Measurements from ENCODE around the gene KRTAP9-6. TPM values are rescaled to one million over a fixed set of nuclear protein-coding genes. Genes with fewer than 3 reads are reported as not detected.

KRTAP9-6 gene
- total and polyA plus RNA-seq, 5 donors: not detected

- intact Hi-C loops (cut with DNase I): no loop called here
- Histone ChIP-seq H3K27me3 (ENCODE audit: control insufficient read depth, insufficient read depth) (no peaks in the 10 kb centered on the region), H3K4me1 (ENCODE audit: control insufficient read depth, insufficient read depth, low read length) (no peaks in the 10 kb centered on the region), H3K4me3 (ENCODE audit: low read length) (no peak within 1 kb of the TSS), H3K27ac (ENCODE audit: low read length) (no peak within 1 kb of the TSS), H3K9me3 (ENCODE audit: control insufficient read depth, low read length) (no peaks in the 10 kb centered on the region)
- whole genome bisulfite sequencing: 46% methylated on average over 11 of the region's 11 CpGs
- DNase-seq: peak in 1 of 3 donors; percentile 48
- ATAC-seq: peak; percentile 20 to 73
Observed at GRCh38 chr17:41301916-41302901, 37.0 kb downstream of the KRTAP9-6 start, which contains the start of gene KRTAP29-1. Gene KRTAP29-1 (minus strand): TSS chr17:41302851. CDS start chr17:41302851, 0 bp downstream.

GRCh38 chr17:41302981-41303380, 37.8 kb downstream of the KRTAP9-6 start:
- H3K27ac ChIP-seq (ENCODE audit: low read length): no peak overlapping the region
- DNase-seq (no peak), ATAC-seq (no peak)
- H3K4me3 ChIP-seq (ENCODE audit: low read length): no peak overlapping the region
- intact Hi-C loops (cut with DNase I): no loop called here
- H3K9me3 ChIP-seq (ENCODE audit: control insufficient read depth, low read length): no peaks in the 10 kb centered on the region
- no peaks in the 10 kb centered on the region for H3K27me3 ChIP-seq (ENCODE audit: control insufficient read depth, insufficient read depth)
- no peaks in the 10 kb centered on the region for H3K4me1 ChIP-seq (ENCODE audit: control insufficient read depth, insufficient read depth, low read length)
- WGBS: 80% methylated on average over 4 of the region's 4 CpGs

GRCh38 chr17:41304091-41304490, 38.9 kb downstream of the KRTAP9-6 start:
- H3K4me1 ChIP-seq (ENCODE audit: control insufficient read depth, insufficient read depth, low read length): no peaks in the 10 kb centered on the region
- ATAC-seq (no peak), DNase-seq (peak in 1 of 3 donors; percentile 27)
- intact Hi-C loops (cut with DNase I): no loop called here
- no peaks in the 10 kb centered on the region for H3K27me3 ChIP-seq (ENCODE audit: control insufficient read depth, insufficient read depth)
- 81% methylated on average over 12 of the region's 12 CpGs for WGBS
- H3K4me3 ChIP-seq (ENCODE audit: low read length): no peak overlapping the region
- H3K27ac ChIP-seq (ENCODE audit: low read length): no peak overlapping the region
- no peaks in the 10 kb centered on the region for H3K9me3 ChIP-seq (ENCODE audit: control insufficient read depth, low read length)

GRCh38 chr17:41307647-41308046, 42.5 kb downstream of the KRTAP9-6 start:
- intact Hi-C loops (cut with DNase I): no loop called here
- Histone ChIP-seq H3K27ac (ENCODE audit: low read length) (no peak overlapping the region), H3K9me3 (ENCODE audit: control insufficient read depth, low read length) (no peaks in the 10 kb centered on the region), H3K4me3 (ENCODE audit: low read length) (no peak overlapping the region), H3K27me3 (ENCODE audit: control insufficient read depth, insufficient read depth) (no peaks in the 10 kb centered on the region), H3K4me1 (ENCODE audit: control insufficient read depth, insufficient read depth, low read length) (no peaks in the 10 kb centered on the region)
- WGBS: 68% methylated on average over 9 of the region's 9 CpGs
- DNase-seq: no peak
- ATAC-seq: no peak

- intact Hi-C loops (cut with DNase I): no loop called here
- Histone ChIP-seq H3K9me3 (ENCODE audit: control insufficient read depth, low read length) (no peaks in the 10 kb centered on the region), H3K4me1 (ENCODE audit: control insufficient read depth, insufficient read depth, low read length) (no peaks in the 10 kb centered on the region), H3K27ac (ENCODE audit: low read length) (no peak overlapping the region), H3K4me3 (ENCODE audit: low read length) (no peak overlapping the region), H3K27me3 (ENCODE audit: control insufficient read depth, insufficient read depth) (no peaks in the 10 kb centered on the region)
- DNase-seq (peak in 2 of 3 donors; percentile 55 to 72), ATAC-seq (peak; percentile 42 to 47)
- WGBS: 60% methylated on average over 10 of the region's 10 CpGs
Observed at GRCh38 chr17:41308251-41308917, 43.2 kb downstream of the KRTAP9-6 start.

GRCh38 chr17:41308918-41309359, 43.8 kb downstream of the KRTAP9-6 start, which contains the start of gene KRTAP16-1:
Gene KRTAP16-1 (minus strand): TSS chr17:41309309. CDS start chr17:41309253, 56 bp downstream.
- no peak within 1 kb of the TSS for H3K4me3 ChIP-seq (ENCODE audit: low read length)
- WGBS: 62% methylated on average over 7 of the region's 7 CpGs
- H3K27me3 ChIP-seq (ENCODE audit: control insufficient read depth, insufficient read depth): no peaks in the 10 kb centered on the region
- DNase-seq: no peak
- intact Hi-C loops (cut with DNase I): no loop called here
- no peaks in the 10 kb centered on the region for H3K4me1 ChIP-seq (ENCODE audit: control insufficient read depth, insufficient read depth, low read length)
- ATAC-seq: no peak
- no peaks in the 10 kb centered on the region for H3K9me3 ChIP-seq (ENCODE audit: control insufficient read depth, low read length)
- no peak within 1 kb of the TSS for H3K27ac ChIP-seq (ENCODE audit: low read length)

- no peaks in the 10 kb centered on the region for H3K27me3 ChIP-seq (ENCODE audit: control insufficient read depth, insufficient read depth)
- no peak overlapping the region for H3K27ac ChIP-seq (ENCODE audit: low read length)
- no peak overlapping the region for H3K4me3 ChIP-seq (ENCODE audit: low read length)
- DNase-seq (no peak), ATAC-seq (no peak)
- H3K9me3 ChIP-seq (ENCODE audit: control insufficient read depth, low read length): no peaks in the 10 kb centered on the region
- 61% methylated on average over 1 of the region's 1 CpG for WGBS
- intact Hi-C loops (cut with DNase I): no loop called here
- no peaks in the 10 kb centered on the region for H3K4me1 ChIP-seq (ENCODE audit: control insufficient read depth, insufficient read depth, low read length)
Observed at GRCh38 chr17:41311111-41311510, 45.9 kb downstream of the KRTAP9-6 start.

- DNase-seq: no peak
- Histone ChIP-seq H3K9me3 (ENCODE audit: control insufficient read depth, low read length) (no peaks in the 10 kb centered on the region), H3K27ac (ENCODE audit: low read length) (no peak within 1 kb of the TSS), H3K4me1 (ENCODE audit: control insufficient read depth, insufficient read depth, low read length) (no peaks in the 10 kb centered on the region), H3K27me3 (ENCODE audit: control insufficient read depth, insufficient read depth) (no peaks in the 10 kb centered on the region), H3K4me3 (ENCODE audit: low read length) (no peak within 1 kb of the TSS)
- no peak for ATAC-seq
- 78% methylated on average over 24 of the region's 24 CpGs for WGBS
- intact Hi-C loops (cut with DNase I): no loop called here
Observed at GRCh38 chr17:41315204-41315794, 50.1 kb downstream of the KRTAP9-6 start, which contains the start of gene KRTAP17-1. Gene KRTAP17-1 (minus strand): TSS chr17:41315710. CDS start chr17:41315650, 60 bp downstream.

Other genes starting within 250 kb of the KRTAP9-6 start
Only the 30 nearest of the 40 such genes appear.
- not detected for gene KRTAP2-4, start 199.5 kb upstream of the KRTAP9-6 start, total RNA-seq
- gene KRTAP2-4, start 199.5 kb upstream of the KRTAP9-6 start, polyA plus RNA-seq: not detected
- not detected for gene KRTAP4-7, start 181.2 kb upstream of the KRTAP9-6 start, total RNA-seq
- gene KRTAP4-7, start 181.2 kb upstream of the KRTAP9-6 start, polyA plus RNA-seq: not detected
- not detected for gene KRTAP4-8, start 167.2 kb upstream of the KRTAP9-6 start, total RNA-seq
- not detected for gene KRTAP4-8, start 167.2 kb upstream of the KRTAP9-6 start, polyA plus RNA-seq
- gene KRTAP4-16, start 163.2 kb upstream of the KRTAP9-6 start, total RNA-seq: not detected
- gene KRTAP4-16, start 163.2 kb upstream of the KRTAP9-6 start, polyA plus RNA-seq: not detected
- gene KRTAP4-9, start 160.0 kb upstream of the KRTAP9-6 start, total RNA-seq: not detected
- not detected for gene KRTAP4-9, start 160.0 kb upstream of the KRTAP9-6 start, polyA plus RNA-seq
- gene KRTAP4-11, start 147.0 kb upstream of the KRTAP9-6 start, total RNA-seq: not detected
- gene KRTAP4-11, start 147.0 kb upstream of the KRTAP9-6 start, polyA plus RNA-seq: not detected
- not detected for gene KRTAP4-12, start 141.2 kb upstream of the KRTAP9-6 start, total RNA-seq
- gene KRTAP4-12, start 141.2 kb upstream of the KRTAP9-6 start, polyA plus RNA-seq: not detected
- not detected for gene KRTAP4-6, start 124.8 kb upstream of the KRTAP9-6 start, total RNA-seq
- not detected for gene KRTAP4-6, start 124.8 kb upstream of the KRTAP9-6 start, polyA plus RNA-seq
- not detected for gene KRTAP4-5, start 115.6 kb upstream of the KRTAP9-6 start, total RNA-seq
- gene KRTAP4-5, start 115.6 kb upstream of the KRTAP9-6 start, polyA plus RNA-seq: not detected
- not detected for gene KRTAP4-4, start 104.6 kb upstream of the KRTAP9-6 start, total RNA-seq
- not detected for gene KRTAP4-4, start 104.6 kb upstream of the KRTAP9-6 start, polyA plus RNA-seq
- not detected for gene KRTAP4-3, start 97.2 kb upstream of the KRTAP9-6 start, total RNA-seq
- not detected for gene KRTAP4-3, start 97.2 kb upstream of the KRTAP9-6 start, polyA plus RNA-seq
- gene KRTAP4-2, start 87.2 kb upstream of the KRTAP9-6 start, total RNA-seq: not detected
- gene KRTAP4-2, start 87.2 kb upstream of the KRTAP9-6 start, polyA plus RNA-seq: not detected
- not detected for gene KRTAP4-1, start 80.5 kb upstream of the KRTAP9-6 start, total RNA-seq
- gene KRTAP4-1, start 80.5 kb upstream of the KRTAP9-6 start, polyA plus RNA-seq: not detected
- not detected for gene KRTAP9-1, start 75.5 kb upstream of the KRTAP9-6 start, total RNA-seq
- gene KRTAP9-1, start 75.5 kb upstream of the KRTAP9-6 start, polyA plus RNA-seq: not detected
- not detected for gene KRTAP9-2, start 38.7 kb upstream of the KRTAP9-6 start, total RNA-seq
- gene KRTAP9-2, start 38.7 kb upstream of the KRTAP9-6 start, polyA plus RNA-seq: not detected
- gene KRTAP9-3, start 32.9 kb upstream of the KRTAP9-6 start, total RNA-seq: not detected
- gene KRTAP9-3, start 32.9 kb upstream of the KRTAP9-6 start, polyA plus RNA-seq: not detected
- not detected for gene KRTAP9-8, start 27.4 kb upstream of the KRTAP9-6 start, total RNA-seq
- not detected for gene KRTAP9-8, start 27.4 kb upstream of the KRTAP9-6 start, polyA plus RNA-seq
- not detected for gene KRTAP9-4, start 15.7 kb upstream of the KRTAP9-6 start, total RNA-seq
- gene KRTAP9-4, start 15.7 kb upstream of the KRTAP9-6 start, polyA plus RNA-seq: not detected
- gene KRTAP9-9, start 10.0 kb upstream of the KRTAP9-6 start, total RNA-seq: not detected
- not detected for gene KRTAP9-9, start 10.0 kb upstream of the KRTAP9-6 start, polyA plus RNA-seq
- gene KRTAP9-7, start 10.3 kb downstream of the KRTAP9-6 start, total RNA-seq: not detected
- gene KRTAP9-7, start 10.3 kb downstream of the KRTAP9-6 start, polyA plus RNA-seq: not detected
- not detected for gene KRTAP29-1, start 37.5 kb downstream of the KRTAP9-6 start, total RNA-seq
- gene KRTAP29-1, start 37.5 kb downstream of the KRTAP9-6 start, polyA plus RNA-seq: not detected
- not detected for gene KRTAP16-1, start 43.9 kb downstream of the KRTAP9-6 start, total RNA-seq
- gene KRTAP16-1, start 43.9 kb downstream of the KRTAP9-6 start, polyA plus RNA-seq: not detected
- not detected for gene KRTAP17-1, start 50.3 kb downstream of the KRTAP9-6 start, total RNA-seq
- not detected for gene KRTAP17-1, start 50.3 kb downstream of the KRTAP9-6 start, polyA plus RNA-seq
- gene KRT33A, start 85.5 kb downstream of the KRTAP9-6 start, total RNA-seq: not detected
- not detected for gene KRT33A, start 85.5 kb downstream of the KRTAP9-6 start, polyA plus RNA-seq
- gene KRT33B, start 104.4 kb downstream of the KRTAP9-6 start, total RNA-seq: not detected
- gene KRT33B, start 104.4 kb downstream of the KRTAP9-6 start, polyA plus RNA-seq: not detected
- not detected for gene KRT34, start 116.9 kb downstream of the KRTAP9-6 start, total RNA-seq
- not detected for gene KRT34, start 116.9 kb downstream of the KRTAP9-6 start, polyA plus RNA-seq
- gene KRT31, start 132.2 kb downstream of the KRTAP9-6 start, total RNA-seq: not detected
- not detected for gene KRT31, start 132.2 kb downstream of the KRTAP9-6 start, polyA plus RNA-seq
- gene KRT37, start 159.2 kb downstream of the KRTAP9-6 start, total RNA-seq: not detected
- gene KRT37, start 159.2 kb downstream of the KRTAP9-6 start, polyA plus RNA-seq: not detected
- gene KRT38, start 175.6 kb downstream of the KRTAP9-6 start, total RNA-seq: not detected
- gene KRT38, start 175.6 kb downstream of the KRTAP9-6 start, polyA plus RNA-seq: not detected
- gene KRT32, start 202.0 kb downstream of the KRTAP9-6 start, total RNA-seq: not detected
- gene KRT32, start 202.0 kb downstream of the KRTAP9-6 start, polyA plus RNA-seq: not detected